ENCODE results near the gene PRRG2.

- TF ChIP-seq ZNF621 (tag by site-specific recombination; IDR thresholded peaks at IDR 0.05) (no peak), ZNF280D (tag by site-specific recombination; IDR thresholded peaks at IDR 0.05) (no peak), ZNF660 (tag by site-specific recombination; IDR thresholded peaks at IDR 0.05) (no peak), ZNF302 (tag by site-specific recombination; IDR thresholded peaks at IDR 0.05; ENCODE audit: low read depth) (no peak), ZFP3 (tag by site-specific recombination; IDR thresholded peaks at IDR 0.05; ENCODE audit: low read depth) (no peak), TCF7L2 (IDR thresholded peaks at IDR 0.05; ENCODE audit: borderline replicate concordance, low read depth, low read length) (no peak), ATF2 (tag by site-specific recombination; IDR thresholded peaks at IDR 0.05; ENCODE audit: low read depth) (no peak), ZNF830 (tag by site-specific recombination; IDR thresholded peaks at IDR 0.05; ENCODE audit: low read depth) (no peak), KLF1 (tag by site-specific recombination; IDR thresholded peaks at IDR 0.05) (no peak)
- TF ChIP-seq, protein P1, sequence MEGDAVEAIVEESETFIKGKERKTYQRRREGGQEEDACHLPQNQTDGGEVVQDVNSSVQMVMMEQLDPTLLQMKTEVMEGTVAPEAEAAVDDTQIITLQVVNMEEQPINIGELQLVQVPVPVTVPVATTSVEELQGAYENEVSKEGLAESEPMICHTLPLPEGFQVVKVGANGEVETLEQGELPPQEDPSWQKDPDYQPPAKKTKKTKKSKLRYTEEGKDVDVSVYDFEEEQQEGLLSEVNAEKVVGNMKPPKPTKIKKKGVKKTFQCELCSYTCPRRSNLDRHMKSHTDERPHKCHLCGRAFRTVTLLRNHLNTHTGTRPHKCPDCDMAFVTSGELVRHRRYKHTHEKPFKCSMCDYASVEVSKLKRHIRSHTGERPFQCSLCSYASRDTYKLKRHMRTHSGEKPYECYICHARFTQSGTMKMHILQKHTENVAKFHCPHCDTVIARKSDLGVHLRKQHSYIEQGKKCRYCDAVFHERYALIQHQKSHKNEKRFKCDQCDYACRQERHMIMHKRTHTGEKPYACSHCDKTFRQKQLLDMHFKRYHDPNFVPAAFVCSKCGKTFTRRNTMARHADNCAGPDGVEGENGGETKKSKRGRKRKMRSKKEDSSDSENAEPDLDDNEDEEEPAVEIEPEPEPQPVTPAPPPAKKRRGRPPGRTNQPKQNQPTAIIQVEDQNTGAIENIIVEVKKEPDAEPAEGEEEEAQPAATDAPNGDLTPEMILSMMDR (tag by site-specific recombination; IDR thresholded peaks at IDR 0.05), result no peak
- TF ChIP-seq, protein P2, sequence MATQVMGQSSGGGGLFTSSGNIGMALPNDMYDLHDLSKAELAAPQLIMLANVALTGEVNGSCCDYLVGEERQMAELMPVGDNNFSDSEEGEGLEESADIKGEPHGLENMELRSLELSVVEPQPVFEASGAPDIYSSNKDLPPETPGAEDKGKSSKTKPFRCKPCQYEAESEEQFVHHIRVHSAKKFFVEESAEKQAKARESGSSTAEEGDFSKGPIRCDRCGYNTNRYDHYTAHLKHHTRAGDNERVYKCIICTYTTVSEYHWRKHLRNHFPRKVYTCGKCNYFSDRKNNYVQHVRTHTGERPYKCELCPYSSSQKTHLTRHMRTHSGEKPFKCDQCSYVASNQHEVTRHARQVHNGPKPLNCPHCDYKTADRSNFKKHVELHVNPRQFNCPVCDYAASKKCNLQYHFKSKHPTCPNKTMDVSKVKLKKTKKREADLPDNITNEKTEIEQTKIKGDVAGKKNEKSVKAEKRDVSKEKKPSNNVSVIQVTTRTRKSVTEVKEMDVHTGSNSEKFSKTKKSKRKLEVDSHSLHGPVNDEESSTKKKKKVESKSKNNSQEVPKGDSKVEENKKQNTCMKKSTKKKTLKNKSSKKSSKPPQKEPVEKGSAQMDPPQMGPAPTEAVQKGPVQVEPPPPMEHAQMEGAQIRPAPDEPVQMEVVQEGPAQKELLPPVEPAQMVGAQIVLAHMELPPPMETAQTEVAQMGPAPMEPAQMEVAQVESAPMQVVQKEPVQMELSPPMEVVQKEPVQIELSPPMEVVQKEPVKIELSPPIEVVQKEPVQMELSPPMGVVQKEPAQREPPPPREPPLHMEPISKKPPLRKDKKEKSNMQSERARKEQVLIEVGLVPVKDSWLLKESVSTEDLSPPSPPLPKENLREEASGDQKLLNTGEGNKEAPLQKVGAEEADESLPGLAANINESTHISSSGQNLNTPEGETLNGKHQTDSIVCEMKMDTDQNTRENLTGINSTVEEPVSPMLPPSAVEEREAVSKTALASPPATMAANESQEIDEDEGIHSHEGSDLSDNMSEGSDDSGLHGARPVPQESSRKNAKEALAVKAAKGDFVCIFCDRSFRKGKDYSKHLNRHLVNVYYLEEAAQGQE (tag by site-specific recombination; IDR thresholded peaks at IDR 0.05), result no peak
- TF ChIP-seq, protein P3, sequence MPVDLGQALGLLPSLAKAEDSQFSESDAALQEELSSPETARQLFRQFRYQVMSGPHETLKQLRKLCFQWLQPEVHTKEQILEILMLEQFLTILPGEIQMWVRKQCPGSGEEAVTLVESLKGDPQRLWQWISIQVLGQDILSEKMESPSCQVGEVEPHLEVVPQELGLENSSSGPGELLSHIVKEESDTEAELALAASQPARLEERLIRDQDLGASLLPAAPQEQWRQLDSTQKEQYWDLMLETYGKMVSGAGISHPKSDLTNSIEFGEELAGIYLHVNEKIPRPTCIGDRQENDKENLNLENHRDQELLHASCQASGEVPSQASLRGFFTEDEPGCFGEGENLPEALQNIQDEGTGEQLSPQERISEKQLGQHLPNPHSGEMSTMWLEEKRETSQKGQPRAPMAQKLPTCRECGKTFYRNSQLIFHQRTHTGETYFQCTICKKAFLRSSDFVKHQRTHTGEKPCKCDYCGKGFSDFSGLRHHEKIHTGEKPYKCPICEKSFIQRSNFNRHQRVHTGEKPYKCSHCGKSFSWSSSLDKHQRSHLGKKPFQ (tag by site-specific recombination; IDR thresholded peaks at IDR 0.05), result no peak
- TF ChIP-seq, protein P4, sequence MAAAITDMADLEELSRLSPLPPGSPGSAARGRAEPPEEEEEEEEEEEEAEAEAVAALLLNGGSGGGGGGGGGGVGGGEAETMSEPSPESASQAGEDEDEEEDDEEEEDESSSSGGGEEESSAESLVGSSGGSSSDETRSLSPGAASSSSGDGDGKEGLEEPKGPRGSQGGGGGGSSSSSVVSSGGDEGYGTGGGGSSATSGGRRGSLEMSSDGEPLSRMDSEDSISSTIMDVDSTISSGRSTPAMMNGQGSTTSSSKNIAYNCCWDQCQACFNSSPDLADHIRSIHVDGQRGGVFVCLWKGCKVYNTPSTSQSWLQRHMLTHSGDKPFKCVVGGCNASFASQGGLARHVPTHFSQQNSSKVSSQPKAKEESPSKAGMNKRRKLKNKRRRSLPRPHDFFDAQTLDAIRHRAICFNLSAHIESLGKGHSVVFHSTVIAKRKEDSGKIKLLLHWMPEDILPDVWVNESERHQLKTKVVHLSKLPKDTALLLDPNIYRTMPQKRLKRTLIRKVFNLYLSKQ (tag by site-specific recombination; IDR thresholded peaks at IDR 0.05; ENCODE audit: borderline replicate concordance), result no peak
- TF ChIP-seq, protein P5, sequence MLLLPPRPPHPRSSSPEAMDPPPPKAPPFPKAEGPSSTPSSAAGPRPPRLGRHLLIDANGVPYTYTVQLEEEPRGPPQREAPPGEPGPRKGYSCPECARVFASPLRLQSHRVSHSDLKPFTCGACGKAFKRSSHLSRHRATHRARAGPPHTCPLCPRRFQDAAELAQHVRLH (tag by site-specific recombination; IDR thresholded peaks at IDR 0.05), result 0 out of 2 replicates have a peak, but pooled peaks have one; percentile 33
Measured at GRCh38 chr19:49556412-49557398, 24.4 kb upstream of the PRRG2 start.

Data from HEK293 (cell line).